Lower lobe of right lung (tissue), 2 donors: ENCODE results near the gene PPME1. TPM values are rescaled to one million over a fixed set of nuclear protein-coding genes. Genes with fewer than 3 reads are reported as not detected.

Experiments
- ATAC-seq, 2 donors: fragments of 200-7000 bp; cut with Tn5 transposase; one replicate each; pipeline ENCODE4 v1.9.1; 2020 to 2022; ENCODE audit warnings: mild to moderate bottlenecking in 2 of 2, moderate library complexity in 2 of 2
- DNase-seq: peaks from one replicate; pipeline ENCODE4 v3.0.0-alpha.2; 2020
- H3K27ac ChIP-seq: fragments of 200-600 bp; one replicate; pipeline ENCODE4 v1.8.0; 2022
- H3K27me3 ChIP-seq: fragments of 200-600 bp; one replicate; pipeline ENCODE4 v1.8.0; 2022; ENCODE audit warnings: low read depth
- H3K36me3 ChIP-seq: fragments of 200-600 bp; one replicate; pipeline ENCODE4 v1.8.0; 2022; ENCODE audit warnings: mild to moderate bottlenecking
- H3K4me1 ChIP-seq: fragments of 200-600 bp; one replicate; pipeline ENCODE4 v1.8.0; 2022
- H3K4me3 ChIP-seq: fragments of 200-600 bp; one replicate; pipeline ENCODE4 v1.8.0; 2022; ENCODE audit warnings: mild to moderate bottlenecking
- H3K9me3 ChIP-seq: fragments of 200-600 bp; one replicate; pipeline ENCODE4 v1.8.0; 2022
- CTCF ChIP-seq: fragments of 200-600 bp; IDR thresholded peaks from one replicate; pipeline ENCODE4 v1.8.0; 2022; ENCODE audit warnings: antibody characterized with exemption, mild to moderate bottlenecking
- intact Hi-C: fragments of 100-400 bp; cut with DNase I; formaldehyde crosslinking; loops from one replicate; pipeline ENCODE4 v1.11.0; 2022
- total RNA-seq: library from RNA; stranded (reverse); fragmentation: NEBNext Ultra II Directional; extraction: Animal tissue kit (Norgen Biotek cat#: 25700); gene quantifications from one replicate; pipeline ENCODE4 v1.2.1, GENCODE V29; 2021
- donor health status: DM: no; HTN: yes; CAD: no; lungs with severe emphysema.

PPME1 gene
- total RNA-seq, 1 donor from 2014 or later, result 29.4 TPM

- DNase-seq (no peak), ATAC-seq (no peak)
- H3K4me3 ChIP-seq, result no peak overlapping the region
- no peaks in the 10 kb centered on the region for H3K27me3 ChIP-seq
- no peak overlapping the region for H3K27ac ChIP-seq
- no peaks in the 10 kb centered on the region for H3K4me1 ChIP-seq
- no peak for TF ChIP-seq CTCF
- no peaks in the 10 kb centered on the region for H3K9me3 ChIP-seq
- no peaks in the 10 kb centered on the region for H3K36me3 ChIP-seq
- intact Hi-C loops, result no loop called here
Measured at GRCh38 chr11:74283580-74284180, 112.6 kb downstream of the PPME1 start.

GRCh38 chr11:74284466-74284865, 113.4 kb downstream of the PPME1 start:
- H3K4me1 ChIP-seq, result no peaks in the 10 kb centered on the region
- no peak for TF ChIP-seq CTCF
- DNase-seq (no peak), ATAC-seq (no peak)
- H3K27ac ChIP-seq, result no peak overlapping the region
- no peaks in the 10 kb centered on the region for H3K9me3 ChIP-seq
- no peaks in the 10 kb centered on the region for H3K27me3 ChIP-seq
- H3K4me3 ChIP-seq, result no peak overlapping the region
- intact Hi-C loops, result no loop called here
- no peaks in the 10 kb centered on the region for H3K36me3 ChIP-seq

GRCh38 chr11:74288161-74288560, 117.1 kb downstream of the PPME1 start:
- Histone ChIP-seq H3K27ac (no peak overlapping the region), H3K4me3 (no peak overlapping the region), H3K9me3 (no peaks in the 10 kb centered on the region), H3K36me3 (no peaks in the 10 kb centered on the region), H3K27me3 (no peaks in the 10 kb centered on the region), H3K4me1 (no peaks in the 10 kb centered on the region)
- no peak for TF ChIP-seq CTCF
- ATAC-seq (no peak), DNase-seq (no peak)
- intact Hi-C loops, result no loop called here

GRCh38 chr11:74288911-74289310, 117.8 kb downstream of the PPME1 start:
- Histone ChIP-seq H3K27me3 (no peaks in the 10 kb centered on the region), H3K4me1 (no peaks in the 10 kb centered on the region), H3K27ac (no peak overlapping the region), H3K4me3 (no peak overlapping the region), H3K36me3 (no peaks in the 10 kb centered on the region), H3K9me3 (no peaks in the 10 kb centered on the region)
- DNase-seq (no peak), ATAC-seq (no peak)
- TF ChIP-seq CTCF, result no peak
- intact Hi-C loops, result no loop called here

- intact Hi-C loops, result no loop called here
- ATAC-seq, result no peak
- no peak for TF ChIP-seq CTCF
- H3K27me3 ChIP-seq, result no peaks in the 10 kb centered on the region
- no peaks in the 10 kb centered on the region for H3K4me1 ChIP-seq
- no peak overlapping the region for H3K27ac ChIP-seq
- no peaks in the 10 kb centered on the region for H3K9me3 ChIP-seq
- no peaks in the 10 kb centered on the region for H3K36me3 ChIP-seq
- DNase-seq, result no peak
- no peak overlapping the region for H3K4me3 ChIP-seq
Measured at GRCh38 chr11:74297484-74297883, 126.4 kb downstream of the PPME1 start.
